CD4-positive, alpha-beta memory T cell (primary cell): Measurements from ENCODE around the gene PLCG2. TPM values are rescaled to one million over a fixed set of nuclear protein-coding genes. Genes with fewer than 3 reads are reported as not detected.

Experiments used
- CTCF ChIA-PET: fragments of 350-600 bp; sonication (Branson Sonifier 250); formaldehyde crosslinking; loops from one replicate; lab custom pipeline; 2021; ENCODE audit warnings: inconsistent platforms; ENCODE audit not compliant: partially characterized antibody; lab: Charles Lee
- POLR2A ChIA-PET: fragments of 350-600 bp; sonication (Branson Sonifier 250); formaldehyde crosslinking; loops from one replicate; lab custom pipeline; 2021; ENCODE audit not compliant: partially characterized antibody; lab: Charles Lee
- DNase-seq, 5 donors: peaks; one replicate each; pipeline versions ENCODE4 v3.0.0 to v3.0.0-alpha.2; 2020 to 2022; ENCODE audit warnings: mixed read lengths in 1 of 5
- H3K27ac ChIP-seq: one replicate; pipeline ENCODE4 v1.7.0; 2013; ENCODE audit warnings: low read depth, low read length
- H3K27me3 ChIP-seq: 2 replicates; pipeline ENCODE4 v1.7.0; 2013; ENCODE audit warnings: mild to moderate bottlenecking, low read length, moderate library complexity; ENCODE audit not compliant: insufficient read depth
- H3K36me3 ChIP-seq: 2 replicates; pipeline ENCODE4 v1.7.0; 2013; ENCODE audit warnings: mild to moderate bottlenecking, low read length, moderate library complexity; ENCODE audit not compliant: insufficient read depth
- H3K4me1 ChIP-seq: 2 replicates; pipeline ENCODE4 v1.7.0; 2013; ENCODE audit warnings: mild to moderate bottlenecking, low read length, moderate library complexity; ENCODE audit not compliant: insufficient read depth
- H3K4me3 ChIP-seq, 2 donors: one replicate each; pipeline ENCODE4 v1.7.0; 2013; ENCODE audit warnings: low read length in 2 of 2, mild to moderate bottlenecking in 1 of 2
- H3K9me3 ChIP-seq, 2 donors: one replicate each; pipeline ENCODE4 v1.7.0; 2013; ENCODE audit warnings: low read length in 2 of 2, control low read depth in 1 of 2; ENCODE audit not compliant: control insufficient read depth in 1 of 2
- H3K27ac Mint-ChIP-seq, 7 donors: one replicate each; pipeline ENCODE4 v1.8.0; 2020 to 2021; ENCODE audit warnings: mixed read lengths in 7 of 7, mild to moderate bottlenecking in 6 of 7, inconsistent platforms in 3 of 7, moderate library complexity in 3 of 7
- H3K27me3 Mint-ChIP-seq, 2 donors: one replicate each; pipeline ENCODE4 v1.8.0; 2020 to 2021; ENCODE audit warnings: mixed read lengths in 2 of 2
- H3K36me3 Mint-ChIP-seq, 2 donors: one replicate each; pipeline ENCODE4 v1.8.0; 2020 to 2021; ENCODE audit warnings: mixed read lengths in 2 of 2, inconsistent platforms in 1 of 2, mild to moderate bottlenecking in 1 of 2
- H3K4me1 Mint-ChIP-seq, 4 donors: one replicate each; pipeline ENCODE4 v1.8.0; 2020 to 2021; ENCODE audit warnings: mixed read lengths in 4 of 4, mild to moderate bottlenecking in 1 of 4
- H3K4me3 Mint-ChIP-seq, 8 donors: one replicate each; pipeline ENCODE4 v1.8.0; 2020 to 2021; ENCODE audit warnings: mixed read lengths in 8 of 8, mild to moderate bottlenecking in 7 of 8, moderate library complexity in 6 of 8, inconsistent platforms in 3 of 8
- H3K9me3 Mint-ChIP-seq, 8 donors: one replicate each; pipeline ENCODE4 v1.8.0; 2020 to 2021; ENCODE audit warnings: mixed read lengths in 8 of 8, mild to moderate bottlenecking in 5 of 8, inconsistent platforms in 3 of 8, moderate library complexity in 1 of 8
- intact Hi-C: fragments of 100-400 bp; cut with micrococcal nuclease; formaldehyde crosslinking; loops from one replicate; pipeline ENCODE4 v1.15.1; 2023
- polyA plus RNA-seq, 2 donors: library from polyadenylated mRNA; unstranded; fragments of 300-500 nt; fragmentation: Illumina TruSeq; gene quantifications; one replicate each; pipeline ENCODE4 v1.2.3, GENCODE V29; 2021
- total RNA-seq, 2 experiments: library from RNA; stranded (reverse); gene quantifications; one replicate each; pipeline ENCODE4 v1.2.3, GENCODE V29; 2021

The PLCG2 gene
- total and polyA plus RNA-seq, 4 experiments from 2014 or later: 0.63 to 2.4 (median 2.1) TPM

DNA sequence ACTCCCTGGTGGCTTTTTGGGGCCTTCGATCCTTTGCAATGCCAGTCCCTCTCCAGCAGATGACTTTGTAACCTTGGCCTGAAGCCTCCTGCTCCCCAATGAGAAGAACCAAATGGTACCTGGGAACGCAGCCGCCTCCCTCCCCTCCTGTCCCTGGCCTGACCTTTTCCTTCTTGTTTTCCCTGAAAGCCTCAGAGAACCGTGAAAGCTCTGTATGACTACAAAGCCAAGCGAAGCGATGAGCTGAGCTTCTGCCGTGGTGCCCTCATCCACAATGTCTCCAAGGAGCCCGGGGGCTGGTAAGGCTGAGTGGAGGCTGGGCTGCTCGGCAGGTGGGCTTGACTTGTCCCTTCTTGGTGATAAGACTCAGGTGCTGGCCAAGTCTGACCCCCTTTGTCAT, 144.2 kb downstream of the PLCG2 start:
- Histone ChIP-seq H3K4me1 (peaks cover 2% of the 10 kb centered on the region), H3K4me3 (no peak overlapping the region), H3K36me3 (no peaks in the 10 kb centered on the region), H3K9me3 (no peaks in the 10 kb centered on the region), H3K27me3 (no peaks in the 10 kb centered on the region), H3K27ac (no peak overlapping the region)
- Mint-ChIP-seq H3K27ac (no peak overlapping the region), H3K36me3 (no peaks in the 10 kb centered on the region), H3K4me1 (peaks cover 0 to 5% (median under 1%) of the 10 kb centered on the region in 4 donors), H3K4me3 (no peak overlapping the region), H3K9me3 (peaks cover 0 to 3% (median 0%) of the 10 kb centered on the region in 8 donors), H3K27me3 (no peaks in the 10 kb centered on the region)
- ChIA-PET CTCF (no interaction called here), POLR2A (no interaction called here)
- intact Hi-C loops: no loop called here
- no peak for DNase-seq

DNA sequence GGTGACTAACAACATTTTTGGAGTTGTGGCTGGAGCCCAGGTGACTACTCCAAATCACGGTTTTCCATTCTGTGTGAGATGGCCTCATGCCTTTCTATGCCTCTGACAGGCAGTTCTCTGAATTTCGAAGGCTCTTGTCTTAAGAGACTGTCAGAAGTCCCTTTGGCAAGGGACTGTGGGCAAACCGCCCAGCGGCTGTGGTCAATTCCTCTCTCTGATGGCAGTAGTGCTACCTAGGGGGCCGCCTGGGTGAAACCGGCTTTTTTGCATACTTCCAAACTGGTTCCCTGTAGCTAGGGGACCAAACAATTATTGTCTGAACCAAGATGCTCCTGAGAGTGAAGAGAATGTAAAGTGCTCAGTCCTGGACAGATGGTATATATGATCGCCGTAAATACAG, 145.9 kb downstream of the PLCG2 start:
- Mint-ChIP-seq H3K36me3 (no peaks in the 10 kb centered on the region), H3K4me1 (peaks cover 2 to 13% (median 6%) of the 10 kb centered on the region in 4 donors), H3K27ac (no peak overlapping the region), H3K4me3 (no peak overlapping the region), H3K9me3 (peaks cover 0 to 3% (median 0%) of the 10 kb centered on the region in 8 donors), H3K27me3 (no peaks in the 10 kb centered on the region)
- DNase-seq: no peak
- Histone ChIP-seq H3K27me3 (no peaks in the 10 kb centered on the region), H3K4me1 (peaks cover 8% of the 10 kb centered on the region), H3K27ac (no peak overlapping the region), H3K4me3 (no peak overlapping the region), H3K36me3 (no peaks in the 10 kb centered on the region), H3K9me3 (no peaks in the 10 kb centered on the region)
- intact Hi-C loops: no loop called here
- ChIA-PET CTCF (no interaction called here), POLR2A (no interaction called here)

DNA sequence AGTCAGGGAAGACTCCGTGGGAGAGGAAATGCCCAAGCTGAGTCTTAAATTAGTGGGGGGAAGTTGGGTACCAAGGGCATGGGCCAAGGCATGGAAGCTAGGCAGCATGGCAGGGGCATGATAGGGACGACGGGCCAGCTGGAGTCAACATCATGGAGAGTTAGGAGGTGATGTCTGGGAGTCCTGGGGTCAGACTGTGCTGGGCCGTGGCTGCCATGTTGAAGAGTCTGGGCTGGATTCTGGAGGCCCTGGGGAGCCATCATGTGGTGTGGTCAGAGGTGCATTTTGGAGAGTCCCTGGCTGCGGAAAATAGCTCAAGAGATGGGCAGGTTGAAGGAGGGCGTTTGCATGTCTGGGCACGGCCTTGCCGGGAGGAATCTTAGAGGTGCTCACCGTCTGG, 146.9 kb downstream of the PLCG2 start:
- no peaks in the 10 kb centered on the region for H3K27me3 Mint-ChIP-seq
- no peaks in the 10 kb centered on the region for H3K36me3 ChIP-seq

DNA sequence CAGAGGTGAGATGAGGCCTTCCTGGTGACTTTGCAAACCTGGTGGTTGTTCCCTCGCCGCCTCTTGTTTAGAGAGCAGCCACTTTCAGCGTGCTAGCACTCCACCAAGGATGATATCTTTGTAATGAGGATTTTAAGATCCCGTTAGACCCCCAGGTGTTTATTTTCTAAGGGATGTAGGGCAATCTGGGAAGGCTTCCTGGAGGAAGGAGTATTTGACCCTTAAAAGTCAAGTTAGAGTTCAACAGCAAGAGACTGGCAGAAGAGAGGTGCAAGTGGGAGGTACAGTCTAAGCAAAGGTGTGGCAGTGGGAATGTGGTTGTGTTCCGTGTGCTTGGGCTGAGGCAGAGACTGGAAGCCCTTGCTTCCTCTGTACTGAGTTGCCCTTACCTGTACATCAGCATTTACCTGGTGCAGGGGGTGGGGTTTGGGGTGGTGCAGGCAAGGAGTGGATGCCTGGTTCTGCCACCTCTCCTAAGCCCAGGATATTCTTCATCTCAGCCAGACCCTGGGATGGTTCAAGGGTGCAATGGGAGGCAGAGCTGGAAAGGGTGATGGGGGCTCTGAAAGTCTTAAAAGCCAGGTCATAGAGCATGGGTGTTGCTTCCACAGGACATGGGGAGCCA, 148.6 kb downstream of the PLCG2 start:
- intact Hi-C loops: no loop called here
- ChIA-PET POLR2A (no interaction called here), CTCF (no interaction called here)
- Histone ChIP-seq H3K9me3 (no peaks in the 10 kb centered on the region), H3K27ac (no peak overlapping the region), H3K4me1 (peaks cover 8% of the 10 kb centered on the region), H3K4me3 (no peak overlapping the region), H3K27me3 (no peaks in the 10 kb centered on the region), H3K36me3 (no peaks in the 10 kb centered on the region)
- Mint-ChIP-seq H3K27me3 (no peaks in the 10 kb centered on the region), H3K4me3 (no peak overlapping the region), H3K4me1 (peaks cover 2 to 13% (median 6%) of the 10 kb centered on the region in 4 donors), H3K9me3 (no peaks in the 10 kb centered on the region), H3K36me3 (no peaks in the 10 kb centered on the region), H3K27ac (no peak overlapping the region)
- DNase-seq: no peak

More for the DNA sequence above, 146.9 kb downstream of the PLCG2 start:
- POLR2A ChIA-PET: no interaction called here
- Mint-ChIP-seq H3K9me3 (no peaks in the 10 kb centered on the region), H3K27ac (no peak overlapping the region), H3K36me3 (no peaks in the 10 kb centered on the region), H3K4me1 (peaks cover 2 to 13% (median 6%) of the 10 kb centered on the region in 4 donors), H3K4me3 (no peak overlapping the region)
- intact Hi-C loops: no loop called here
- Histone ChIP-seq H3K4me3 (no peak overlapping the region), H3K27me3 (no peaks in the 10 kb centered on the region), H3K9me3 (no peaks in the 10 kb centered on the region), H3K4me1 (peaks cover 8% of the 10 kb centered on the region), H3K27ac (no peak overlapping the region)
- DNase-seq: no peak
- CTCF ChIA-PET: no interaction called here

DNA sequence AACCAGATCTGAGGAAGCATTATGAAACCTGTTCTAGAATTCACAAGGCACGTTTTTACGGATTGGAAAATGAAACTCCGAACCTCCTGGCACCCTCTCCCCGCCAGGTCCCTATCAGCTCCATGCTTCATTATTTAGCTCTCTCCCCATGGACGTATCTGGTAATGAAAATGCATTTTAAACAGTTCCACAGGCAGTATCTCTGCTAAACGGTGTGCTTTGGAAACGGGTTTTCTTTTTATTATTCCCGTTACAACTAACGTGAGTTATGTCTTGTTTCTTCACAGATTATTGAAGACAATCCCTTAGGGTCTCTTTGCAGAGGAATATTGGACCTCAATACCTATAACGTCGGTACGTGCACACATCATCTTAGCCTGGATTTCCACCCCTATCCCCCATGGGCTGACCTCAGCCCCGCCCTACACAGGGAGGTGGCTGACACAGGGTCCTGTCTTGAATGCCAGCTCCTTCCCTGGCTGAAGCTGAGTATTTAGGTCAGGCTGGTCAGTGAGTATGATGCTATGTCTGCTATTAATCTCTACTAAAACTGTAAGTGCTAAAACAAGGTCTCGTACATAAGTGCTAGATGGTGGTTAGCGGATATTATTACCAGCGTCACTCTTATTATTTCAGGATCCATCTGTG, 149.3 kb downstream of the PLCG2 start:
- Histone ChIP-seq H3K27me3 (no peaks in the 10 kb centered on the region), H3K9me3 (no peaks in the 10 kb centered on the region), H3K36me3 (no peaks in the 10 kb centered on the region), H3K4me1 (peaks cover 8% of the 10 kb centered on the region), H3K4me3 (no peak overlapping the region), H3K27ac (no peak overlapping the region)
- intact Hi-C loops: no loop called here
- peaks cover 0 to 2% (median 0%) of the 10 kb centered on the region in 8 donors for H3K9me3 Mint-ChIP-seq
- H3K36me3 Mint-ChIP-seq: no peaks in the 10 kb centered on the region
- no peaks in the 10 kb centered on the region for H3K27me3 Mint-ChIP-seq
- H3K4me1 Mint-ChIP-seq: peaks cover 2 to 13% (median 6%) of the 10 kb centered on the region in 4 donors
- ChIA-PET POLR2A (no interaction called here), CTCF (interaction anchor here (0.9 to 1.3 kb wide), 2 partner anchors 10 to 12 kb away, joined by 3 to 4 read pairs; no protein-coding TSS in a partner anchor)
- no peak overlapping the region for H3K27ac Mint-ChIP-seq
- DNase-seq: no peak
- H3K4me3 Mint-ChIP-seq: no peak overlapping the region

DNA sequence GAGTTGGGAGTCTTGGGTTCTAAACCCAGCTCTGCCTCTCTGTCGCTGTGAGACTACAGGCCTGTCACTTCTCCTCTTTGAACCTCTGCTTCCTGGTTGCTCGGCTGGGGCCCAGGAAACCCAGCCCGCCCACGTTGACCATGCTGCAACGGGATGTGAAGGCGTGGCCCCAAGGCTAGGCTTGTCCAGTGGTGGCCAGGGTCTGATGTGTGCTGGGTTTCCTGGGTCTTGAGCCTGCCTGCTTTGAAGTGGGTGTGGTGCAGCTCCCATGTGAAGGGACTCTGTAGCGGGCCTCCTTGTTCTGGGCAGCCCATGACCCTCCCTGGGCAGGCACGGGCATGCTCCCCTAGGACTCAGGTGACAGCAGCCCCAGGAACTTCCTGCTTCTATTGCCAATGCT, 149.9 kb downstream of the PLCG2 start:
- Histone ChIP-seq H3K4me1 (peaks cover 8% of the 10 kb centered on the region), H3K9me3 (no peaks in the 10 kb centered on the region), H3K27ac (no peak overlapping the region), H3K36me3 (no peaks in the 10 kb centered on the region), H3K4me3 (no peak overlapping the region), H3K27me3 (no peaks in the 10 kb centered on the region)
- Mint-ChIP-seq H3K4me3 (peak overlapping the region in 1 of 8 donors; percentile 20), H3K9me3 (peaks cover 0 to 2% (median 0%) of the 10 kb centered on the region in 8 donors), H3K36me3 (no peaks in the 10 kb centered on the region), H3K27ac (peak overlapping the region in 1 of 7 donors; percentile 72), H3K27me3 (no peaks in the 10 kb centered on the region), H3K4me1 (peaks cover 2 to 13% (median 6%) of the 10 kb centered on the region in 4 donors)
- POLR2A ChIA-PET: no interaction called here
- CTCF ChIA-PET: interaction anchor here (0.9 to 1.3 kb wide), 2 partner anchors 11 to 12 kb away, joined by 3 to 4 read pairs; no protein-coding TSS in a partner anchor
- intact Hi-C loops: no loop called here
- no peak for DNase-seq

DNA sequence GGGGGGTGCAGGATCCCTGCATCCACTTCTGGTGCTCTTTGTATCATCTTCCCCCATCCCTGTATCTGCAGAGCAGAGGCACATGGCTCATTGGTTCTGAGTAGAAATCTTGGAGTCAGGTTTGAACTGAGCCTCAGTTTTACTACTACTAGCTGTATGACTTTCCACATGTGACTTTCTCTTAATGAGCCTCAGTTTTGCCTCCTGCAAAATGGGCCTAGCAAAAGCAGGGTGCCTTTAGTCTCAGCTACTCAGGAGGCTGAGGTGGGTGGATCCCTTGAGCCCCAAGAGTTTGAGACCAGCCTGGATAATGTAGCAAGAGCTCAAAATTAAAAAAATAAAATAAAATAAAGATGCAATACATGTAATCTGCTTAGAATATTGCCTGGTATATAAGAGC, 150.8 kb downstream of the PLCG2 start:
- peaks cover 8% of the 10 kb centered on the region for H3K4me1 ChIP-seq
- no peak overlapping the region for H3K4me3 Mint-ChIP-seq
- peaks cover 2 to 13% (median 6%) of the 10 kb centered on the region in 4 donors for H3K4me1 Mint-ChIP-seq
- ChIA-PET POLR2A (no interaction called here), CTCF (no interaction called here)
- intact Hi-C loops: no loop called here
- no peak overlapping the region for H3K27ac Mint-ChIP-seq
- peaks cover 0 to 2% (median 0%) of the 10 kb centered on the region in 8 donors for H3K9me3 Mint-ChIP-seq
- H3K27me3 ChIP-seq: no peaks in the 10 kb centered on the region
- no peaks in the 10 kb centered on the region for H3K36me3 ChIP-seq
- H3K36me3 Mint-ChIP-seq: no peaks in the 10 kb centered on the region
- H3K27ac ChIP-seq: no peak overlapping the region
- no peak overlapping the region for H3K4me3 ChIP-seq
- no peaks in the 10 kb centered on the region for H3K9me3 ChIP-seq
- no peak for DNase-seq
- no peaks in the 10 kb centered on the region for H3K27me3 Mint-ChIP-seq
